Nephron progenitor cell (in vitro differentiated cells): Measurements from ENCODE around the gene REEP3.

ENCODE experiments used
- DNase-seq: peaks from one replicate; pipeline ENCODE4 v3.0.0; 2021
- H3K27ac Mint-ChIP-seq: 2 replicates; pipeline ENCODE4 v1.8.0; 2021; ENCODE audit warnings: mild to moderate bottlenecking, moderate library complexity, mixed read lengths
- H3K27me3 Mint-ChIP-seq: 2 replicates; pipeline ENCODE4 v1.8.0; 2021; ENCODE audit warnings: mild to moderate bottlenecking, low read depth, mixed read lengths; ENCODE audit not compliant: poor library complexity
- H3K36me3 Mint-ChIP-seq: 2 replicates; pipeline ENCODE4 v1.8.0; 2021; ENCODE audit warnings: low read depth, mixed read lengths
- H3K4me1 Mint-ChIP-seq: 2 replicates; pipeline ENCODE4 v1.8.0; 2021; ENCODE audit warnings: mixed read lengths
- H3K4me3 Mint-ChIP-seq: 2 replicates; pipeline ENCODE4 v1.8.0; 2021; ENCODE audit warnings: mild to moderate bottlenecking, moderate library complexity, mixed read lengths
- H3K9me3 Mint-ChIP-seq: 2 replicates; pipeline ENCODE4 v1.8.0; 2021; ENCODE audit warnings: mild to moderate bottlenecking, moderate library complexity, mixed read lengths
- TF ChIP-seq, protein P1 (sequence below): fragments of 200-600 bp; sonication (generic); IDR thresholded peaks from 2 replicates; pipeline ENCODE4 v1.5.0; 2021; ENCODE audit warnings: antibody characterized with exemption

Gene REEP3

GRCh38 chr10:63586043-63586442 is 64.8 kb downstream of the REEP3 start:
- Mint-ChIP-seq H3K27ac (no peak overlapping the region), H3K4me3 (no peak overlapping the region), H3K27me3 (no peaks in the 10 kb centered on the region), H3K4me1 (peaks cover 16% of the 10 kb centered on the region), H3K36me3 (no peaks in the 10 kb centered on the region), H3K9me3 (no peaks in the 10 kb centered on the region)
- TF ChIP-seq, protein P1, sequence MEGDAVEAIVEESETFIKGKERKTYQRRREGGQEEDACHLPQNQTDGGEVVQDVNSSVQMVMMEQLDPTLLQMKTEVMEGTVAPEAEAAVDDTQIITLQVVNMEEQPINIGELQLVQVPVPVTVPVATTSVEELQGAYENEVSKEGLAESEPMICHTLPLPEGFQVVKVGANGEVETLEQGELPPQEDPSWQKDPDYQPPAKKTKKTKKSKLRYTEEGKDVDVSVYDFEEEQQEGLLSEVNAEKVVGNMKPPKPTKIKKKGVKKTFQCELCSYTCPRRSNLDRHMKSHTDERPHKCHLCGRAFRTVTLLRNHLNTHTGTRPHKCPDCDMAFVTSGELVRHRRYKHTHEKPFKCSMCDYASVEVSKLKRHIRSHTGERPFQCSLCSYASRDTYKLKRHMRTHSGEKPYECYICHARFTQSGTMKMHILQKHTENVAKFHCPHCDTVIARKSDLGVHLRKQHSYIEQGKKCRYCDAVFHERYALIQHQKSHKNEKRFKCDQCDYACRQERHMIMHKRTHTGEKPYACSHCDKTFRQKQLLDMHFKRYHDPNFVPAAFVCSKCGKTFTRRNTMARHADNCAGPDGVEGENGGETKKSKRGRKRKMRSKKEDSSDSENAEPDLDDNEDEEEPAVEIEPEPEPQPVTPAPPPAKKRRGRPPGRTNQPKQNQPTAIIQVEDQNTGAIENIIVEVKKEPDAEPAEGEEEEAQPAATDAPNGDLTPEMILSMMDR: no peak
- no peak for DNase-seq

GRCh38 chr10:63587191-63587590 is 66.0 kb downstream of the REEP3 start:
- TF ChIP-seq, protein P1: no peak
- Mint-ChIP-seq H3K27ac (no peak overlapping the region), H3K27me3 (no peaks in the 10 kb centered on the region), H3K9me3 (no peaks in the 10 kb centered on the region), H3K4me3 (no peak overlapping the region), H3K4me1 (peaks cover 12% of the 10 kb centered on the region), H3K36me3 (no peaks in the 10 kb centered on the region)
- DNase-seq: no peak

- Mint-ChIP-seq H3K27ac (no peak overlapping the region), H3K4me3 (no peak overlapping the region), H3K4me1 (peaks cover 6% of the 10 kb centered on the region), H3K27me3 (no peaks in the 10 kb centered on the region), H3K36me3 (peaks cover 3% of the 10 kb centered on the region), H3K9me3 (no peaks in the 10 kb centered on the region)
- TF ChIP-seq, protein P1: no peak
- no peak for DNase-seq
Measured at GRCh38 chr10:63588436-63589167, 67.4 kb downstream of the REEP3 start.

DNA sequence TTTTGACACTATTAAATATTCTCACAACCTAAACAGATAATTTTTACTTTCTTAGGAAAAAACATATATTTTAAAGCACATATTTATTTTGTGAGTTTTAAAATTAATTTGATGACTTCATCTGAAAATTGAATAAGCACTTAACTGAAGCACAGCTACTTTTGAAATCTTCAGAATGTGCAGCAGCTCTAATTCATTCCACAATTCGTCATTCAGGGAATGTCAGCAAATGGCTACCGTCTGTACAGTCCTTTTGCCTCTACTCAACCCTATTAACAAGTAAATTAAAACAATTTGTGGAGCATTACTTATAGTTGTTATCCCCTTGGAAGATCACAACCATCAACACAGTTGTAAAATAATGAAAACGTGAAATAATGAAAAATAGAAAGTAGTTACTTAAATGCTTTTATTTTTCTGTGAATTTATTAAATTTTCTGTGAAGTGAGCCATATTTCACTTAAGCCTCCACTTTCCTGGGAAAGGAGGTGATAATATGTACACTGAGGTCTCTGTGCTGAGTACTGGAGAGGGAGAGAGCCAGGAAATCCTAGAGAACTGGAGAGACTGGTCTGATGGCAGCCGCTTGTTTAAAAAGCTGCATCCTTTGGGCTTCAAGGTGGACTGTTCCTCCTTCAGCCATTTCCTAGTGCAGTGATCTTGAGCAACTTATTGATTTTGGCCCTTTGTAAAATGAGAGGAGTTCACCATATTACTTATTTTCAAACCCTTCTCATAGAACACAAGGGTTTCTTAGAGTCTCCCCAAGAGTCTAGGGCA is 70.6 kb downstream of the REEP3 start:
- Mint-ChIP-seq H3K27ac (no peak overlapping the region), H3K27me3 (no peaks in the 10 kb centered on the region)

DNA sequence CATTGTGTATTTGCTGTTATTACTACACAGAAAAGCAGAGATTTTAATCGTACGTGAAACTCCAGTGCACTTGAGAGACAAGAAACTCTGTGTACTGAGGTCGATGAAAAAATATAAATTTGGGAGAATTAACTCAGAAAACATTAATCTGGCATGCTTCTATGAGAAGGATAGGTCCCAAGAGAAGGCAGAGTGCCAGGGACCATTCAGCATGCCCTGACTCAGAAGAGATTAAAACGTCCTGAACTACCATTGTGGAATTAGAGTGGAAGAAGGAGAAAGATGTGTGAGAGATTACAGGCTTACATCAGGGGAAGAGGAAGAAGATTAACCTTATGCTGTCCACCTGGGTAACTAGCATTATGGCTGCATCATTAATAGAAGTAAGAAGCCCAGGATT is 72.4 kb downstream of the REEP3 start:
- peaks cover 43% of the 10 kb centered on the region for H3K36me3 Mint-ChIP-seq
- TF ChIP-seq, protein P1: no peak
- peak overlapping the region; percentile 12 for H3K27ac Mint-ChIP-seq
- peaks cover 22% of the 10 kb centered on the region for H3K4me1 Mint-ChIP-seq
- DNase-seq: no peak
- H3K4me3 Mint-ChIP-seq: no peak overlapping the region
- no peaks in the 10 kb centered on the region for H3K9me3 Mint-ChIP-seq
- no peaks in the 10 kb centered on the region for H3K27me3 Mint-ChIP-seq

More for the DNA sequence above, 70.6 kb downstream of the REEP3 start:
- Mint-ChIP-seq H3K9me3 (no peaks in the 10 kb centered on the region), H3K4me1 (peaks cover 17% of the 10 kb centered on the region), H3K36me3 (peaks cover 31% of the 10 kb centered on the region), H3K4me3 (no peak overlapping the region)
- TF ChIP-seq, protein P1: no peak
- no peak for DNase-seq
